Measurements from ENCODE around the gene GTSE1.
"Not testable (repeated sequence)": the region's sequence is repeated elsewhere in the genome, so short reads cannot be mapped to it uniquely, and the experiment has no call there.

GTSE1 gene

DNA sequence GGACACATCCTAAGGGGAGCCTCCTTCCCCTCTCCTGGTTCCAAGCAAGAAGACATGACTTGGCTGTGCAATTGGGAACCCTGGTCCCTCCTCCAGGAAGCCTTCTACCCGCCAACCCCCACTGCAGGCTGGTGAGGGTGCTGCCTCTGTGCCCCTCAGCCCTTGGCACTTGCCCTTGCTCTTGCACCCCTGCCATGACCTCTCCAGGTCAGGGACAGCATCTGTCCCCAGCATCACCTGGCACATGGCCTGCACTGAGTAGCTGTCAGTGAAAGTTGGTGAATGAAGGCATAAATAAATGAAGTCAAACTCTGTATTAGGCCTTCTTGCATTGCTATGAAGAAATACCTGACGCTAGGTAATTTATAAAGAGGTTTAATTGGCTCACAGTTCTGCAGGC lies 1.9 kb upstream of the GTSE1 start:
- DNase-seq (ENCODE audit: low read depth in 2 of 2) = no peak

DNA sequence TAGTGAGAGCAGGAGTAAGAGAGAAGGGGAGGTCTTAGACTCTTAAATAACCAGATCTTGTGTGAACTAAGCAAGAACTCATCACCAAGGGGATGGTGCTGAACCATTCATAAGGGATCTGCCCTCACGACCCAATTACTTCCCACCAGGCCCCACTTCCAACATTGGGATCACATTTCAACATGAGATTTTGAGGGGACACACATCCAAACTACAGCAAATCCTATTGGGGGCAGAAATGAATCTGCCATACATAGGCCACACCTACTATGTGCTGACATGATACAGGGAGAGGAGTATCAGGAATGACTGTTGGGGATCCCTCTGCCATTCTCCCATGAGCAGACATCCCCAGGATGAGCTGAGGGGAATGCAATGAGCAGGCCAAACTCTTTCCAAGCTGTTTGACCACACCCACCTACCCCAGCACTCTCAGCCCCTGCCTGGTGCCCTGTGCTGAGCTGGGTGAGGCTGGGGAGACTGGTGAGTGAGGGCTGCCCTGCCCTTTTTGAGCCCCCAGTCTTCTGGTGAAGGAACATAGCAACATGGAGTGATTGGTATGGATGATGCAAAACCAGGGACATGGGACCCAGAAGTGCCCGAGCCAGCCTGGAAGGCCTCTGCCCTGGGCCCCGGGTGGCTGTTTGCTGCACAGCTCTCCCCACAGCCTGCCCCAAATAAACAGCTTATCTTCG lies 1.2 kb upstream of the GTSE1 start:
- no peak for DNase-seq (ENCODE audit: low read depth in 2 of 2)

DNA sequence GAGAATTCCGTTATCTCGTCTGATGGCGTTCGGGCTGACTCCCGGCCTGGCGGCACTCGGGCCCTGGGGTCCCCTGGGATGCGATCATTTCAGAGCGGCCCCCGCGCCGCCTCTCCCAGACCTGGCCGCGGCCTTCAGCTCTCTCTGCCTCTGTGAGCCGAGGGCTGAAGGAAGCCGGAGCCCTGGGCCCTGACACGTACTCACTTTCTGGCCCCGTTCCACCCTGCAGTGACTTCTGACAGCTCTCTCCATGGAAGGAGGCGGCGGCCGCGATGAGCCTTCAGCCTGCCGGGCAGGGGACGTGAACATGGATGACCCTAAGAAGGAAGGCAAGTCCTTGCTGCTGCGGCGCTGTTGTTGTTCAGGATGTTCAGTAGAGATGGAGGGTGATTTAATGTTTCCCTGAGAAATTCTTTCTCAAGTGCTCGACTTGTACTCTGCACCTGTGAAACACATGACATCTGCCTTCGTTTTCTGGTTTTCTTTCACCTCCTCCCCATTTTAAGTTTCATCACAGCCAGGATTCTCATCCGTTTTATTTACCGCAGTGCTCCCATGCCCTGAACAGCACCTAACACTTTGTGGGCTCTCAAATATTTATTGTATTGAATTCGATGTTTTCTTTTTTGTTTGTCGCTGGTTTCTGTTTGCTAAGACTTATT lies 612 bp downstream of the GTSE1 start:
- no peak for DNase-seq (ENCODE audit: low read depth in 2 of 2)

- DNase-seq (ENCODE audit: low read depth in 2 of 2) = no peak
These were observed 2.4 kb downstream of the GTSE1 start for GRCh38 chr22:46299101-46299500.

DNA sequence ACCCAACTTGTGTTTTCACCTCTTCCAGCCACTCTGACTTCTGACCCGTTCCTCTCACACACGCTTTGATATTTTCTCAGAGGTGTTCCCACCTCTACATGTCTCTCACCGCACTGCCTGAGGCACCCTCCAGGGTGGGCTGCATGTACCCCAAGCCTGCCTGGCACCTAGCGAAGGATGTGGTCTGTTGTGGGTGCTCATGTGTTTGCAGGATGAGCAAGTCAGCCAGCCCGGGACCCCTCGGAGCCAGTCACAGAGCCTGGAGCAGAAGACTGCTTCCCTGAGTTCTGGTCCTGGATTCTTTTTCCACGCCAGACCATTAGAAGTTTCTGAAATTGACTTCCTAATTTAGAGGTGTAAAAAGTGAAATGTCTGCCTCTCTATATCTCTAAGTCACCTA lies 3.8 kb downstream of the GTSE1 start:
- DNase-seq (ENCODE audit: low read depth in 2 of 2) = no peak

- no peak for DNase-seq (ENCODE audit: low read depth in 2 of 2)
These were observed 6.8 kb downstream of the GTSE1 start for GRCh38 chr22:46303347-46303965.

DNA sequence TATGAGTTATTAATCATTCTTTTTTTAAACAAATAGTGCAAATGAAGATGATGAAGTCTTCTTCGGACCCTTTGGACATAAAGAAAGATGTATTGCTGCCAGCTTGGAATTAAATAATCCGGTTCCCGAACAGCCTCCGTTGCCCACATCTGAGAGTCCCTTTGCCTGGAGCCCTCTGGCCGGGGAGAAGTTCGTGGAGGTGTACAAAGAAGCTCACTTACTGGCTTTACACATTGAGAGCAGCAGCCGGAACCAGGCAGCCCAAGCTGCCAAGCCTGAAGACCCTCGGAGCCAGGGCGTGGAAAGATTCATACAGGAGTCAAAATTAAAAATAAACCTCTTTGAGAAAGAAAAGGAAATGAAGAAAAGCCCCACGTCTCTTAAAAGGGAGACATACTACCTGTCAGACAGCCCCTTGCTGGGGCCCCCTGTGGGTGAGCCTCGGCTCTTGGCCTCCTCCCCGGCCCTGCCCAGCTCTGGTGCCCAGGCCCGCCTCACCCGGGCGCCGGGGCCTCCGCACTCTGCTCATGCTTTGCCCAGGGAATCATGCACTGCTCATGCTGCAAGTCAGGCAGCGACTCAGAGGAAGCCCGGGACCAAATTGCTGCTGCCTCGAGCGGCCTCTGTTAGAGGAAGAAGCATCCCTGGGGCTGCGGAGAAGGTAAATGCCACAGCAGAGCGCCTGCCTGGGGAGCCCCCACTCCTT lies 11.8 kb downstream of the GTSE1 start:
- DNase-seq (ENCODE audit: low read depth in 2 of 2) = no peak

GRCh38 chr22:46309526-46310085 lies 12.9 kb downstream of the GTSE1 start:
- no peak for DNase-seq (ENCODE audit: low read depth in 2 of 2)

- no peak for DNase-seq (ENCODE audit: low read depth in 2 of 2)
These were observed 15.4 kb downstream of the GTSE1 start for GRCh38 chr22:46312056-46312455.

- DNase-seq (ENCODE audit: low read depth in 2 of 2) = not testable (repeated sequence)
These were observed 16.2 kb downstream of the GTSE1 start for GRCh38 chr22:46312848-46313247.

- DNase-seq (ENCODE audit: low read depth in 2 of 2) = no peak
These were observed 19.3 kb downstream of the GTSE1 start for GRCh38 chr22:46315976-46316375.

GRCh38 chr22:46317646-46318045 lies 21.0 kb downstream of the GTSE1 start:
- DNase-seq (ENCODE audit: low read depth in 2 of 2) = no peak

GRCh38 chr22:46318576-46318975 lies 21.9 kb downstream of the GTSE1 start:
- DNase-seq (ENCODE audit: low read depth in 2 of 2) = no peak

DNA sequence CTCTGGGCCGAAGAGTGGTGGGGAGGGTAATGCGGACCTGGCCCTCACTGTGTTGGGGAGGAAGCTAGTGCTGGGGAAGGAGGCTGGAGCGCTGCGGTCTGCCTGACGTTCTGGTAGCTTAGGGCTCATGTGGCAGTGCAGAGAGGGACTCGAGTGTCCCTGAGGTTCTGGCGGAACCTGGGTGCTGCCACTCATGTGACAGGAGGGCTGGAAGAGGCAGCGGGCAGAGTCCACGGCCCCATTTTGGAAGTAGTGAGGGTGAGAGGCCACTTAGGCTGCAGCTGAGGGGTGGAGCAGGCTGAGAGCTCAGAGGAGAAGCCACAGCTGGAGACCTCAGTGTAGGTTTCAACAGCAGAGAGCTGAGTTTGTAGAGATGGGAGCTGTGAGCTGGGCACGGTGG lies 22.6 kb downstream of the GTSE1 start:
- DNase-seq (ENCODE audit: low read depth in 2 of 2) = no peak

GRCh38 chr22:46320166-46320710 lies 23.6 kb downstream of the GTSE1 start:
- no peak for DNase-seq (ENCODE audit: low read depth in 2 of 2)

GRCh38 chr22:46320716-46321386 lies 24.2 kb downstream of the GTSE1 start:
- DNase-seq (ENCODE audit: low read depth in 2 of 2) = no peak

GRCh38 chr22:46322711-46323110 lies 26.0 kb downstream of the GTSE1 start:
- no peak for DNase-seq (ENCODE audit: low read depth in 2 of 2)

DNA sequence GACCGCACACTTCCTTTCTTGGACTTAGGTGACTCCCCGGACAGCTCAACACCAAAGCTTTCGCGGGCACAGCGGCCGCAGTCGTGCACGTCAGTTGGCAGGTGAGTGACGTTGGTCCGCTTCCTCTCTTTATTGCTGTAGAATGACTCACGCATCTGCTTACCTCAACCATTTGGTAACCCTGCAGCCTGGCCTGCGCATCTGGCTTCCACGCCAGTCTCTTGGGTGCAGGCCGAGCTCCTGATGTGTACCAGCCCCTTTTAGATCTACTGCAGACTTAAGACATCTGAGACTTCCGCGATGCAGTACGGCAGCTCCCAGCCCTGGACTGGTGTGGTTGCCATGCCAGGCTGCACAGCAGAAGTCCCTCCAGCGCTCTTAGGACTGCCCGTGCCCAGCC lies 26.5 kb downstream of the GTSE1 start:
- no peak for DNase-seq (ENCODE audit: low read depth in 2 of 2)

- no peak for DNase-seq (ENCODE audit: low read depth in 2 of 2)
These were observed 29.5 kb downstream of the GTSE1 start for GRCh38 chr22:46326066-46326680.

DNA sequence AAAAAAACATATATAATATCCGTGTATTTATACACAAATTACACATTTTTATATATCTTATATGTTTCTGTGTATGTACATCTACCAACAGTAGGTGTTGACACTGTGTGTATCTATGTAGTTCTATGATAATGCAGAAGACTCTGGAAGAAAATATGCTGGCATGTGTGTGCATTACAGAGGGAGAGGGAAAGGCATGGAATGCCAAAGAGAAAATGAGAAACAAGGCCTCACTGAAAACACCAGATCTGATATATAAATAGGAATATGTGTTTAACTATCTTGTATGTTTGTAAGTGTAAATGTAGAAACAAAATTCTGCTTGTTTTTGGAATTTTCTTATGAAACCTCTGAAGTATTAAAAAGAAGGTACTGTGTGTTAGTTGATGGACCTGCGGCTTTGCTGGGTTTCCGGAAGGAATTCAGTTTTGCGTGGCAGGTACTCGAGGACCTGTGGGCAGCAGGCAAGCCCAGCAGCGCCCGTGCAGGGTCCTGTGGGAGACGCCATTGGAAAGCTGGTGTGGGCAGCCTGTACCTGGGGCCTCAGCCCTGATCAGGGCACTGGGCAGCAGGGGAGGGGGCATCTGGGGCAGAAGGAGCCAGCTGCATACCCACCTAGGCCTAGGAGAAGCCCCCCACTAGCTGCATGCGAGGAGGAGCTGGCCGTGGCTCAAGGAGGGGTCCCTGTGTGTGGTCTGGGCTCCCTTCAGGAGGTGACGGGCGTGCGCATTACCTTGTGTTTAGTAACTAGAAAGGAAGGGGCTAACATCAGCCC lies 31.2 kb downstream of the GTSE1 start:
- DNase-seq (ENCODE audit: low read depth in 2 of 2) = no peak
